CD4-positive, alpha-beta T cell (primary cell): ENCODE measurements around the gene VWA7. TPM values are rescaled to one million over a fixed set of nuclear protein-coding genes. Genes with fewer than 3 reads are reported as not detected.
A peak's percentile ranks its signal among the peaks of the same experiment; 100 is the strongest.

Source experiments
- ATAC-seq: fragments of 200-7000 bp; cut with Tn5 transposase; one replicate; pipeline ENCODE4 v1.10.0; 2022; ENCODE audit warnings: mild to moderate bottlenecking; ENCODE audit not compliant: poor library complexity
- CTCF ChIA-PET: fragments of 350-600 bp; sonication (Branson Sonifier 250); formaldehyde crosslinking; loops from one replicate; lab custom pipeline; 2021; ENCODE audit warnings: antibody characterized with exemption, inconsistent platforms; lab: Charles Lee
- POLR2A ChIA-PET: fragments of 350-600 bp; sonication (Branson Sonifier 250); formaldehyde crosslinking; loops from one replicate; lab custom pipeline; 2021; ENCODE audit warnings: antibody characterized with exemption, inconsistent platforms; lab: Charles Lee
- DNase-seq, 14 experiments: peaks; one replicate each; pipeline ENCODE4 v3.0.0-alpha.2; 2013 to 2020; ENCODE audit warnings: mixed read lengths in 2 of 14
- H3K27ac ChIP-seq, 2 donors: one replicate each; pipeline versions ENCODE4 v1.5.1 to v1.7.0; 2013; ENCODE audit warnings: low read length in 2 of 2, low read depth in 1 of 2, mild to moderate bottlenecking in 1 of 2
- H3K27me3 ChIP-seq, 2 experiments: 1 replicate in 1 of 2; 2 replicates in 1 of 2; pipeline versions ENCODE4 v1.6.1 to v1.7.0; 2013; ENCODE audit warnings: low read length in 2 of 2, control low read depth in 1 of 2, mild to moderate bottlenecking in 1 of 2, moderate library complexity in 1 of 2; ENCODE audit not compliant: insufficient read depth in 2 of 2, control insufficient read depth in 1 of 2
- H3K36me3 ChIP-seq: one replicate; pipeline ENCODE4 v1.6.1; 2013; ENCODE audit warnings: low read length, control low read depth; ENCODE audit not compliant: insufficient read depth
- H3K4me1 ChIP-seq: one replicate; pipeline ENCODE4 v1.6.1; 2013; ENCODE audit warnings: low read length, control low read depth; ENCODE audit not compliant: insufficient read depth
- H3K4me3 ChIP-seq: one replicate; pipeline ENCODE4 v1.5.1; 2013; ENCODE audit warnings: mild to moderate bottlenecking, low read length, moderate library complexity
- H3K9me3 ChIP-seq, 2 experiments: 1 replicate in 1 of 2; 2 replicates in 1 of 2; pipeline versions ENCODE4 v1.6.1 to v1.7.0; 2013; ENCODE audit warnings: low read length in 2 of 2, mild to moderate bottlenecking in 2 of 2, control low read depth in 1 of 2, moderate library complexity in 1 of 2; ENCODE audit not compliant: control insufficient read depth in 1 of 2, insufficient read depth in 1 of 2
- H3K27ac Mint-ChIP-seq: one replicate; pipeline ENCODE4 v1.8.0; 2020; ENCODE audit warnings: mixed read lengths
- H3K27me3 Mint-ChIP-seq: one replicate; pipeline ENCODE4 v1.8.0; 2021; ENCODE audit warnings: mixed read lengths
- H3K36me3 Mint-ChIP-seq: one replicate; pipeline ENCODE4 v1.8.0; 2021; ENCODE audit warnings: low read depth, mixed read lengths
- H3K4me1 Mint-ChIP-seq: one replicate; pipeline ENCODE4 v1.8.0; 2021; ENCODE audit warnings: low read depth, mixed read lengths
- H3K4me3 Mint-ChIP-seq: one replicate; pipeline ENCODE4 v1.8.0; 2020; ENCODE audit warnings: mild to moderate bottlenecking, mixed read lengths
- H3K9me3 Mint-ChIP-seq: one replicate; pipeline ENCODE4 v1.8.0; 2020; ENCODE audit warnings: mixed read lengths
- intact Hi-C, 2 experiments: fragments of 100-400 bp; cut with DNase I in 1 of 2; cut with micrococcal nuclease in 1 of 2; formaldehyde crosslinking; loops; one replicate each; pipeline versions ENCODE4 v1.15.1 to v1.9.0; 2023 to 2025; cut with DNase I, micrococcal nuclease
- total RNA-seq, 174 experiments: library from RNA in 2 of 174; stranded (reverse) in 2 of 174; gene quantifications; one replicate each; pipeline ENCODE4 v1.2.3 and lab custom pipeline; 2021 to 2026
- TF ChIP-seq, protein P1 (sequence below): fragments of 200-600 bp; IDR thresholded peaks from one replicate; pipeline ENCODE4 v1.8.0; 2022; ENCODE audit warnings: antibody characterized with exemption, mild to moderate bottlenecking

VWA7 gene
- total RNA-seq, 2 experiments from 2014 or later, result 1.7 TPM

DNA sequence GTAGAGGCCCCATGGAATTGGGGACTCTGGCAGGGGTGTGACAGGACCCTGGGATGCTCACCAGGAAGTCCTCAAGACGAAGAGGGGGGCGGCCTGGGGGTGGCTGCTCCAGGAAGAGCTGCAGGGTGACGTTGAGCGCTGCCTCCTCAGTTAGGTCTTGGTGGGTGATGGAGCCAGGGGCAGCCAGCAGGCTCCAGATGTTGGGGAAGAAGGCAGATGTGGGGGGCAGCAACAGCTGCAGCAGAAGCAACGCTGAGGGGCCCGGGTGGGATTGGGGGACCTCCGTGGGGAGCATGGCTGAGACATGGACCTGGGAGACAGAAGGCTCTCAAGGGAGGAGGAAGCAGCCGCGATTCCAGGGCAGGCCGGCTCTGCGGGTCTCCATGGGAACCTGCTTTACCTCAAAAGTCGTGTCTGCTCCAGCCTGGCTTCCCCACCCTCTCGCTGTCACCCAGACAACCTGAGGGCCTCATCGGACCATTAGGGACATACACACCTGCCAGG lies 591 bp downstream of the VWA7 start:
- H3K36me3 Mint-ChIP-seq, result peaks cover 20% of the 10 kb centered on the region
- peak; percentile 16 for ATAC-seq
- H3K27me3 ChIP-seq, result no peaks in the 10 kb centered on the region
- H3K4me3 ChIP-seq, result peak overlapping the region; percentile 31
- H3K4me3 Mint-ChIP-seq, result no peak overlapping the region
- POLR2A ChIA-PET, result no interaction called here
- no peaks in the 10 kb centered on the region for H3K27me3 Mint-ChIP-seq
- H3K27ac ChIP-seq, result no peak overlapping the region
- peaks cover 33% of the 10 kb centered on the region for H3K4me1 Mint-ChIP-seq
- intact Hi-C loops, result no loop called here
- H3K27ac Mint-ChIP-seq, result no peak overlapping the region
- peaks cover 29% of the 10 kb centered on the region for H3K36me3 ChIP-seq
- TF ChIP-seq, protein P1, sequence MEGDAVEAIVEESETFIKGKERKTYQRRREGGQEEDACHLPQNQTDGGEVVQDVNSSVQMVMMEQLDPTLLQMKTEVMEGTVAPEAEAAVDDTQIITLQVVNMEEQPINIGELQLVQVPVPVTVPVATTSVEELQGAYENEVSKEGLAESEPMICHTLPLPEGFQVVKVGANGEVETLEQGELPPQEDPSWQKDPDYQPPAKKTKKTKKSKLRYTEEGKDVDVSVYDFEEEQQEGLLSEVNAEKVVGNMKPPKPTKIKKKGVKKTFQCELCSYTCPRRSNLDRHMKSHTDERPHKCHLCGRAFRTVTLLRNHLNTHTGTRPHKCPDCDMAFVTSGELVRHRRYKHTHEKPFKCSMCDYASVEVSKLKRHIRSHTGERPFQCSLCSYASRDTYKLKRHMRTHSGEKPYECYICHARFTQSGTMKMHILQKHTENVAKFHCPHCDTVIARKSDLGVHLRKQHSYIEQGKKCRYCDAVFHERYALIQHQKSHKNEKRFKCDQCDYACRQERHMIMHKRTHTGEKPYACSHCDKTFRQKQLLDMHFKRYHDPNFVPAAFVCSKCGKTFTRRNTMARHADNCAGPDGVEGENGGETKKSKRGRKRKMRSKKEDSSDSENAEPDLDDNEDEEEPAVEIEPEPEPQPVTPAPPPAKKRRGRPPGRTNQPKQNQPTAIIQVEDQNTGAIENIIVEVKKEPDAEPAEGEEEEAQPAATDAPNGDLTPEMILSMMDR, result no peak
- no peak for DNase-seq
- peaks cover 60% of the 10 kb centered on the region for H3K4me1 ChIP-seq
- CTCF ChIA-PET, result interaction anchor here (0.6 to 2.5 kb wide), 3 partner anchors 9 to 20 kb away, joined by 3 to 6 read pairs (median 5); no protein-coding TSS in a partner anchor
- no peaks in the 10 kb centered on the region for H3K9me3 Mint-ChIP-seq
- H3K9me3 ChIP-seq, result no peaks in the 10 kb centered on the region

DNA sequence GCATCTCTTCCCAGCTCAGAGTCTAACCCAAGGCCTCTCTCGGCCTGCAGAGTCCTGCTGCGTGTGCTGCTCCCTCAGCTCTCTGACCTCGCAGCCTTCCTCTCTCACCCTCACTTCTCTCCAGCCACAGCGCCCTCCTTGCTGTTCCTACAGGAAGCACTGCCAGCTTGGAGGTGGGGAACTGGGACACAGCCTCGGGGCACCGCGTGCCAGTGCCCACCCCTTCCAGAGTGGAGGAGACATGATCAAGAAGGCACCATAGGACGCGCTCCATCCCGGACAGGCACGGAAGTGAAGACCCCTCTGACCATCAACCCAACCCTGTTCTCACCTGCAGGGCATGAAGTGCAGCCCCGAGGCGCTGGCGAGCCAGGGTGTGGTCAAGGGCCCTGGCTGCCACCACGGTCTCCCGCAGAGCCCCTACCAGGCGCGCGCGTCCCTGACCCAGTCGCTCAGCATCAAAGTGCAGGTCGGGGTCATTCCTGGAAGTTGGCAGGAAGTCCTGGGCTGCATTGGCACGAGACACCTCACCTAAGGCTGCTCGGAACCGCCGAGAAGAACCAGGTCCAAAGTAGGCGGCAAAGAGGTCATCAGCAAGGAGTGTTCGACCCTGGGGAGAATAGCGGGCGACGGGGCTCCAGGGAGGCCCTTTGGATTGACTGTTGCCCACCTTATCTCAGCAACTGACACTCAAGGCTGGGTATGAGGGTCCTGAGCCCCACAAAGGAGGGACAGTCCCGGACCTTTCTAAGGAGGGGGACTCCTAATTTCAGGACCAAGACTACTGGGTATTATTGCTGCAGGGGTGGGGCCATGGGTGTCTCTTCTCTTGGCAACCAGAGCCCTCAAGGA lies 1.3 kb downstream of the VWA7 start:
- H3K4me3 ChIP-seq, result no peak overlapping the region
- Mint-ChIP-seq H3K36me3 (peaks cover 16% of the 10 kb centered on the region), H3K4me3 (no peak overlapping the region), H3K9me3 (no peaks in the 10 kb centered on the region), H3K27ac (no peak overlapping the region), H3K27me3 (no peaks in the 10 kb centered on the region), H3K4me1 (peaks cover 40% of the 10 kb centered on the region)
- peaks cover 22% of the 10 kb centered on the region for H3K36me3 ChIP-seq
- ChIA-PET CTCF (interaction anchor here (0.7 to 2.5 kb wide), 2 partner anchors 20 to 54 kb away, joined by 5 to 6 read pairs; no protein-coding TSS in a partner anchor), POLR2A (interaction anchor here (1.1 kb wide), 1 partner anchor 10 kb away, joined by 3 read pairs; no protein-coding TSS in a partner anchor)
- no peaks in the 10 kb centered on the region for H3K27me3 ChIP-seq
- TF ChIP-seq, protein P1, result no peak
- H3K27ac ChIP-seq, result no peak overlapping the region
- no peaks in the 10 kb centered on the region for H3K9me3 ChIP-seq
- DNase-seq, result no peak
- intact Hi-C loops, result no loop called here
- H3K4me1 ChIP-seq, result peaks cover 66% of the 10 kb centered on the region
- no peak for ATAC-seq

DNA sequence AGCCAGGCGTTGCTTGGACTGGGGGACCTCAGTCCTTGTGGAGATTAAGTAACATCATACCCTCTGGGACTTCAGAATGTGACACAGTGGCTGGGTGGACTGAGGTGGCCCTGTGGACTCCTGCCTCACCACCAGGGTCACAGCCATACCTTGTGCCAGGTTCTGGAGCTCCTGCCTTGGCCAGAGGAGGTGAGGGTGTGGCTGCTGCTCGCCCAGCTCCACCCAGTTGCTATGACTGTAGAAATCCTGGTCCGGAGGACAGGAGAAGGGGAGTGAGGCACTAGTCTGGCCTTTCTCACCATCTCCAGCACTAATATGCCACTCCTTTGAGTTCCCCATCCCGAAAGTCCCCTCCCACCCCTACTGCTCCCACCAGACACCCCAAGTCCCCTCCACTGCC lies 1.9 kb downstream of the VWA7 start:
- H3K36me3 ChIP-seq, result peaks cover 16% of the 10 kb centered on the region
- H3K36me3 Mint-ChIP-seq, result peaks cover 10% of the 10 kb centered on the region
- no peaks in the 10 kb centered on the region for H3K27me3 ChIP-seq
- no peak overlapping the region for H3K4me3 Mint-ChIP-seq
- ChIA-PET POLR2A (interaction anchor here (1.1 kb wide), 1 partner anchor 10 kb away, joined by 3 read pairs; no protein-coding TSS in a partner anchor), CTCF (interaction anchor here (0.7 kb wide), 1 partner anchor 54 kb away, joined by 5 read pairs; no protein-coding TSS in a partner anchor)
- no peak overlapping the region for H3K27ac ChIP-seq
- no peaks in the 10 kb centered on the region for H3K9me3 ChIP-seq
- H3K9me3 Mint-ChIP-seq, result no peaks in the 10 kb centered on the region
- H3K27me3 Mint-ChIP-seq, result no peaks in the 10 kb centered on the region
- TF ChIP-seq, protein P1, result no peak
- DNase-seq (no peak), ATAC-seq (no peak)
- H3K27ac Mint-ChIP-seq, result no peak overlapping the region
- H3K4me1 Mint-ChIP-seq, result peaks cover 40% of the 10 kb centered on the region
- intact Hi-C loops, result no loop called here
- H3K4me3 ChIP-seq, result no peak overlapping the region
- peaks cover 69% of the 10 kb centered on the region for H3K4me1 ChIP-seq
